Esophagus muscularis mucosa (tissue), 4 donors: ENCODE measurements around the gene MAVS. TPM values are rescaled to one million over a fixed set of nuclear protein-coding genes. Genes with fewer than 3 reads are reported as not detected.
A peak's percentile ranks its signal among the peaks of the same experiment; 100 is the strongest.
"Not testable (repeated sequence)": the region's sequence is repeated elsewhere in the genome, so short reads cannot be mapped to it uniquely, and the experiment has no call there.

Source experiments
- DNase-seq: peaks from one replicate; pipeline ENCODE4 v3.0.0-alpha.2; 2017; ENCODE audit errors: extremely low spot score
- H3K27ac ChIP-seq, 4 donors: fragments of 200-600 bp; sonication (generic); replicated peaks in 1 of 4; 1 replicate in 3 of 4; 2 replicates in 1 of 4; pipeline ENCODE4 v1.5.1; 2016 to 2019; ENCODE audit warnings: mild to moderate bottlenecking in 1 of 4
- H3K27me3 ChIP-seq, 4 donors: fragments of 200-600 bp; sonication (generic); one replicate each; pipeline versions ENCODE4 v1.5.1 to v1.6.0; 2016 to 2019
- H3K36me3 ChIP-seq, 4 donors: fragments of 200-600 bp; sonication (generic); one replicate each; pipeline ENCODE4 v1.5.1; 2016 to 2019
- H3K4me1 ChIP-seq, 4 donors: fragments of 200-600 bp; sonication (generic); one replicate each; pipeline ENCODE4 v1.5.1; 2016 to 2019
- H3K4me3 ChIP-seq, 4 donors: fragments of 200-600 bp; sonication (generic); 1 replicate in 2 of 4; 2 replicates in 2 of 4; pipeline ENCODE4 v1.5.1; 2016 to 2019; ENCODE audit warnings: mild to moderate bottlenecking in 4 of 4, moderate library complexity in 1 of 4
- H3K9me3 ChIP-seq, 4 donors: fragments of 200-600 bp; sonication (generic); 1 replicate in 3 of 4; 2 replicates in 1 of 4; pipeline ENCODE4 v1.5.1; 2016 to 2019
- CTCF ChIP-seq, 3 experiments: fragments of 200-600 bp in 2 of 3; fragments of 450-650 bp in 1 of 3; sonication (generic) in 2 of 3; IDR thresholded peaks; one replicate each; pipeline ENCODE4 v1.5.1; 2017 to 2019; ENCODE audit warnings: antibody characterized with exemption in 3 of 3, mild to moderate bottlenecking in 2 of 3, moderate library complexity in 1 of 3
- EP300 ChIP-seq: sonication (generic); formaldehyde crosslinking; IDR thresholded peaks from one replicate; pipeline ENCODE4 v1.6.1; 2017; ENCODE audit warnings: antibody characterized with exemption
- POLR2A ChIP-seq: fragments of 450-650 bp; IDR thresholded peaks from one replicate; pipeline ENCODE4 v1.6.1; 2017; ENCODE audit warnings: antibody characterized with exemption, moderate library complexity, mild to moderate bottlenecking, low read depth
- POLR2AphosphoS5 ChIP-seq, 2 donors: sonication (generic); formaldehyde crosslinking; IDR thresholded peaks; one replicate each; pipeline ENCODE4 v1.6.1; 2017; ENCODE audit warnings: antibody characterized with exemption in 2 of 2
- WGBS: methylation state at CpG from one replicate; pipeline ENCODE4 v1.1.5; 2018; 5-methylcytosine and 5-hydroxymethylcytosine counted together
- intact Hi-C: fragments of 100-400 bp; cut with DNase I; formaldehyde crosslinking; loops from one replicate; pipeline ENCODE4 v1.15.1; 2023
- total RNA-seq, 4 donors: library from RNA; depleted of rRNA; stranded (reverse); fragments of >200 nt; gene quantifications; one replicate each; pipeline versions ENCODE4 v1.1.0 to v1.2.1, GENCODE V29; 2016

MAVS gene
- total RNA-seq, 4 donors from 2014 or later, result 34.6 to 56.1 (median 42.8) TPM

- Histone ChIP-seq H3K27ac (peak overlapping the region; percentile 16 to 99 (median 98)), H3K9me3 (no peaks in the 10 kb centered on the region), H3K36me3 (no peaks in the 10 kb centered on the region), H3K27me3 (no peaks in the 10 kb centered on the region), H3K4me1 (peaks cover 52 to 82% (median 75%) of the 10 kb centered on the region in 4 donors), H3K4me3 (peak overlapping the region; percentile 84 to 100 (median 99))
- DNase-seq, result no peak
- intact Hi-C loops, result loop anchor here (5.0 to 10.0 kb wide), 2 partner anchors 36 to 124 kb away; partner anchors contain the start of gene RNF24
- TF ChIP-seq POLR2A (no peak), CTCF (IDR thresholded peaks at IDR 0.05) (no peak), EP300 (no peak), POLR2AphosphoS5 (IDR thresholded peaks at IDR 0.05) (no peak)
- WGBS, result 54% methylated on average over 16 of the region's 16 CpGs
These were observed 44.6 kb downstream of the MAVS start for GRCh38 chr20:3890999-3891929.

- WGBS, result 74% methylated on average over 5 of the region's 5 CpGs
- Histone ChIP-seq H3K27me3 (no peaks in the 10 kb centered on the region), H3K4me3 (no peak overlapping the region), H3K27ac (peak overlapping the region in 2 of 4 donors; percentile 10 to 35), H3K9me3 (no peaks in the 10 kb centered on the region), H3K36me3 (no peaks in the 10 kb centered on the region), H3K4me1 (peaks cover 50 to 96% (median 94%) of the 10 kb centered on the region in 4 donors)
- intact Hi-C loops, result loop anchor here (5.0 to 10.0 kb wide), 2 partner anchors 33 to 120 kb away; partner anchors contain the start of gene RNF24
- no peak for TF ChIP-seq EP300
- TF ChIP-seq CTCF (IDR thresholded peaks at IDR 0.05), result no peak
- no peak for TF ChIP-seq POLR2AphosphoS5 (IDR thresholded peaks at IDR 0.05)
- TF ChIP-seq POLR2A, result no peak
- no peak for DNase-seq
These were observed 48.2 kb downstream of the MAVS start for GRCh38 chr20:3894796-3895195.

- Histone ChIP-seq H3K36me3 (no peaks in the 10 kb centered on the region), H3K27me3 (no peaks in the 10 kb centered on the region), H3K4me1 (peaks cover 54 to 97% (median 96%) of the 10 kb centered on the region in 4 donors), H3K27ac (no peak overlapping the region), H3K9me3 (no peaks in the 10 kb centered on the region), H3K4me3 (no peak overlapping the region)
- no peak for TF ChIP-seq POLR2AphosphoS5 (IDR thresholded peaks at IDR 0.05)
- TF ChIP-seq POLR2A, result no peak
- TF ChIP-seq CTCF (IDR thresholded peaks at IDR 0.05), result no peak
- TF ChIP-seq EP300, result no peak
- no peak for DNase-seq
- intact Hi-C loops, result loop anchor here (10.0 kb wide), 1 partner anchor 118 kb away; the partner anchor contains the start of gene RNF24
- WGBS, result 81% methylated on average over 4 of the region's 4 CpGs
These were observed 49.7 kb downstream of the MAVS start for GRCh38 chr20:3896302-3896701.

- no peak for DNase-seq
- no peaks in the 10 kb centered on the region for H3K9me3 ChIP-seq
- H3K27ac ChIP-seq, result no peak overlapping the region
- 72% methylated on average over 10 of the region's 10 CpGs for WGBS
- no peaks in the 10 kb centered on the region for H3K27me3 ChIP-seq
- H3K4me1 ChIP-seq, result peaks cover 49 to 97% (median 96%) of the 10 kb centered on the region in 4 donors
- no peak for TF ChIP-seq POLR2AphosphoS5 (IDR thresholded peaks at IDR 0.05)
- intact Hi-C loops, result loop anchor here (10.0 kb wide), 1 partner anchor 118 kb away; the partner anchor contains the start of gene RNF24
- no peaks in the 10 kb centered on the region for H3K36me3 ChIP-seq
- H3K4me3 ChIP-seq, result no peak overlapping the region
These were observed 50.4 kb downstream of the MAVS start for GRCh38 chr20:3896853-3897583.

- H3K4me3 ChIP-seq, H3K27me3 ChIP-seq, DNase-seq, H3K9me3 ChIP-seq, H3K27ac ChIP-seq, H3K36me3 ChIP-seq: not testable (repeated sequence)
- peaks cover 42 to 96% (median 93%) of the 10 kb centered on the region in 4 donors for H3K4me1 ChIP-seq
- WGBS, result 77% methylated on average over 9 of the region's 9 CpGs
- intact Hi-C loops, result loop anchor here (10.0 kb wide), 1 partner anchor 117 kb away; the partner anchor contains the start of gene RNF24
These were observed 51.5 kb downstream of the MAVS start for GRCh38 chr20:3898181-3898580.
